GM12892 (cell line): Measurements from ENCODE around the gene ACP4.

Experiments used
- POLR2AphosphoS5 ChIP-seq: IDR thresholded peaks from 2 replicates; pipeline ENCODE4 v1.6.1; 2011; ENCODE audit warnings: low read depth, low read length, control low read depth
- TAF1 ChIP-seq: IDR thresholded peaks from 2 replicates; pipeline ENCODE4 v1.6.1; 2011; ENCODE audit warnings: low read depth, mild to moderate bottlenecking, control low read depth, low read length, borderline replicate concordance

GRCh38 chr19:50818859-50819472 lies 28.8 kb downstream of the ACP4 start:
- TF ChIP-seq TAF1 (no peak), POLR2AphosphoS5 (no peak)
